ENCODE results near the gene ATP8B4.

DNA sequence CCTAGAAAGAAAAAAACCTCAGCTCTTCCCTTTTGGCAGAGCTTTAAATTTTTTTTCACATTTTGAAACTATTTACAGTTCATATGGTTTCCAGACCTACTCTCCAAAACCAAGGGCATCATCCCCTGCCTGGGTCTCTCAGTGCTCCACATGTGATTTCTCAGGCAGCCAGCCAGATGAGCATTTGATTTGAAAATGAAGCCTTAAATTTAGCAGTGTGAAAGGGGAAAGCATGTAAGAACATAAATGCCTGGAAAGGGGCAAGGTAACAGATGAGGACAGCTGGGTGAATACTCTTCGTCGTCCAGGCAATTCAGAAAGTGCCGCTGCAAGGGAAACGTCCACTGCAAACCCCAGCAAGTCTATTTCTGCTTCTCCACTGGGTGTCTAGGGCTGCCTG, 94.8 kb downstream of the ATP8B4 start:
- TF ChIP-seq TEAD4 (IDR thresholded peaks at IDR 0.05) = no peak
- TF ChIP-seq, protein P1, sequence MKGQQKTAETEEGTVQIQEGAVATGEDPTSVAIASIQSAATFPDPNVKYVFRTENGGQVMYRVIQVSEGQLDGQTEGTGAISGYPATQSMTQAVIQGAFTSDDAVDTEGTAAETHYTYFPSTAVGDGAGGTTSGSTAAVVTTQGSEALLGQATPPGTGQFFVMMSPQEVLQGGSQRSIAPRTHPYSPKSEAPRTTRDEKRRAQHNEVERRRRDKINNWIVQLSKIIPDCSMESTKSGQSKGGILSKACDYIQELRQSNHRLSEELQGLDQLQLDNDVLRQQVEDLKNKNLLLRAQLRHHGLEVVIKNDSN (IDR thresholded peaks at IDR 0.05) = no peak
- TF ChIP-seq YY1 (IDR thresholded peaks at IDR 0.05; ENCODE audit: low read depth) = no peak
- no peak for TF ChIP-seq RAD21 (IDR thresholded peaks at IDR 0.05; ENCODE audit: low read depth)
- TF ChIP-seq, protein P2, sequence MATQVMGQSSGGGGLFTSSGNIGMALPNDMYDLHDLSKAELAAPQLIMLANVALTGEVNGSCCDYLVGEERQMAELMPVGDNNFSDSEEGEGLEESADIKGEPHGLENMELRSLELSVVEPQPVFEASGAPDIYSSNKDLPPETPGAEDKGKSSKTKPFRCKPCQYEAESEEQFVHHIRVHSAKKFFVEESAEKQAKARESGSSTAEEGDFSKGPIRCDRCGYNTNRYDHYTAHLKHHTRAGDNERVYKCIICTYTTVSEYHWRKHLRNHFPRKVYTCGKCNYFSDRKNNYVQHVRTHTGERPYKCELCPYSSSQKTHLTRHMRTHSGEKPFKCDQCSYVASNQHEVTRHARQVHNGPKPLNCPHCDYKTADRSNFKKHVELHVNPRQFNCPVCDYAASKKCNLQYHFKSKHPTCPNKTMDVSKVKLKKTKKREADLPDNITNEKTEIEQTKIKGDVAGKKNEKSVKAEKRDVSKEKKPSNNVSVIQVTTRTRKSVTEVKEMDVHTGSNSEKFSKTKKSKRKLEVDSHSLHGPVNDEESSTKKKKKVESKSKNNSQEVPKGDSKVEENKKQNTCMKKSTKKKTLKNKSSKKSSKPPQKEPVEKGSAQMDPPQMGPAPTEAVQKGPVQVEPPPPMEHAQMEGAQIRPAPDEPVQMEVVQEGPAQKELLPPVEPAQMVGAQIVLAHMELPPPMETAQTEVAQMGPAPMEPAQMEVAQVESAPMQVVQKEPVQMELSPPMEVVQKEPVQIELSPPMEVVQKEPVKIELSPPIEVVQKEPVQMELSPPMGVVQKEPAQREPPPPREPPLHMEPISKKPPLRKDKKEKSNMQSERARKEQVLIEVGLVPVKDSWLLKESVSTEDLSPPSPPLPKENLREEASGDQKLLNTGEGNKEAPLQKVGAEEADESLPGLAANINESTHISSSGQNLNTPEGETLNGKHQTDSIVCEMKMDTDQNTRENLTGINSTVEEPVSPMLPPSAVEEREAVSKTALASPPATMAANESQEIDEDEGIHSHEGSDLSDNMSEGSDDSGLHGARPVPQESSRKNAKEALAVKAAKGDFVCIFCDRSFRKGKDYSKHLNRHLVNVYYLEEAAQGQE (IDR thresholded peaks at IDR 0.05; ENCODE audit: low read depth) = no peak
- TF ChIP-seq FOXM1 (IDR thresholded peaks at IDR 0.05; ENCODE audit: borderline replicate concordance, low read depth) = no peak
- TF ChIP-seq EP300 (IDR thresholded peaks at IDR 0.05; ENCODE audit: borderline replicate concordance) = no peak

All from Ishikawa (cell line).